ENCODE measurements around the gene LTBP1. TPM values are rescaled to one million over a fixed set of nuclear protein-coding genes. Genes with fewer than 3 reads are reported as not detected.

Gene LTBP1
- total RNA-seq, 4 donors from 2014 or later = 12.6 to 81.0 (median 16.0) TPM

- DNase-seq (ENCODE audit: low spot score) = no peak
- ATAC-seq (ENCODE audit: low FRiP score) = no peak
- TF ChIP-seq, protein P1, sequence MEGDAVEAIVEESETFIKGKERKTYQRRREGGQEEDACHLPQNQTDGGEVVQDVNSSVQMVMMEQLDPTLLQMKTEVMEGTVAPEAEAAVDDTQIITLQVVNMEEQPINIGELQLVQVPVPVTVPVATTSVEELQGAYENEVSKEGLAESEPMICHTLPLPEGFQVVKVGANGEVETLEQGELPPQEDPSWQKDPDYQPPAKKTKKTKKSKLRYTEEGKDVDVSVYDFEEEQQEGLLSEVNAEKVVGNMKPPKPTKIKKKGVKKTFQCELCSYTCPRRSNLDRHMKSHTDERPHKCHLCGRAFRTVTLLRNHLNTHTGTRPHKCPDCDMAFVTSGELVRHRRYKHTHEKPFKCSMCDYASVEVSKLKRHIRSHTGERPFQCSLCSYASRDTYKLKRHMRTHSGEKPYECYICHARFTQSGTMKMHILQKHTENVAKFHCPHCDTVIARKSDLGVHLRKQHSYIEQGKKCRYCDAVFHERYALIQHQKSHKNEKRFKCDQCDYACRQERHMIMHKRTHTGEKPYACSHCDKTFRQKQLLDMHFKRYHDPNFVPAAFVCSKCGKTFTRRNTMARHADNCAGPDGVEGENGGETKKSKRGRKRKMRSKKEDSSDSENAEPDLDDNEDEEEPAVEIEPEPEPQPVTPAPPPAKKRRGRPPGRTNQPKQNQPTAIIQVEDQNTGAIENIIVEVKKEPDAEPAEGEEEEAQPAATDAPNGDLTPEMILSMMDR (IDR thresholded peaks at IDR 0.05) = no peak
Measured at GRCh38 chr2:33141476-33141875, 194.7 kb downstream of the LTBP1 start.

GRCh38 chr2:33142810-33143209 is 196.1 kb downstream of the LTBP1 start:
- DNase-seq (ENCODE audit: low spot score) (no peak), ATAC-seq (ENCODE audit: low FRiP score) (no peak)
- TF ChIP-seq, protein P1 (IDR thresholded peaks at IDR 0.05) = no peak

GRCh38 chr2:33144243-33144642 is 197.5 kb downstream of the LTBP1 start:
- TF ChIP-seq, protein P1 (IDR thresholded peaks at IDR 0.05) = no peak
- ATAC-seq (ENCODE audit: low FRiP score) (no peak), DNase-seq (ENCODE audit: low spot score) (no peak)

DNA sequence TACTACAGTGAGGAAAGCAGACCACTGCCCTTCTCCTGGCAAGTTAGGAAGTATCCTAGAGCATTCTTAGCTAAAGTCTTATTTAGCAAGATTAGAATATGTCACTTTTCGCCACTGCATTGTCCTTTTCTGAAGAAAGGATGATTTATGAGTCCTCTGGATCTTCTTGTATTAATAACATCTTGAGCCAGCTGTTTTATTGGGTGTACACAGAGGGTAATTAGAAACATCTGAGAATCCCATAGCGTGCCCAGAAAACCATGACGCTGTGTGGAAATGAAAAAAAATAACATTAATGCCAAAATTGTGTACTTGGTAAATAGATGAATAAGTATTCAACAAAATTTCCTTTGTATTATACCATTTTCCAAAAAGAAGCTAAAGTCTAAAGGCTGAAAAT is 198.7 kb downstream of the LTBP1 start:
- ATAC-seq (ENCODE audit: low FRiP score) = no peak
- no peak for DNase-seq (ENCODE audit: low spot score)
- TF ChIP-seq, protein P1 (IDR thresholded peaks at IDR 0.05) = no peak

GRCh38 chr2:33146102-33146501 is 199.3 kb downstream of the LTBP1 start:
- ATAC-seq (ENCODE audit: low FRiP score) (no peak), DNase-seq (ENCODE audit: low spot score) (no peak)
- TF ChIP-seq, protein P1 (IDR thresholded peaks at IDR 0.05) = no peak

DNA sequence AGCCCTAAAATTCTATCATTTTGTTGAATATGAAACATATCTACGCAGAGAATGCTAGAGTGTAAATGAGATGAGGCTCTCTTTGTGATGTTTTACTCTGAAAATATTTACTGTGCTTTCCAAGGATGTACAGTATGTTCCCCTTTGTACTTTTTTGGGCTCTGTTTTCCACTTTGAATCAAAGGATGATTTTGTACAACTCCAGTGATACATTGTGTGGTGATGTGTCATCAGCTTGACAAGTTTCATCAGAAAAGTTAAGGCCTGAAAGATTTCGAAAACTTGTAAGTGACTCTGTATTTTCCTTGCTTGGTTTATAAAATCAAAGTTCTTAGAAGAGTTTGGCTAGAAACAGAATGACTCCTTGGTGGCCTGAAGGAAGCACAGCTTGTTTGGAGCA is 206.3 kb downstream of the LTBP1 start:
- TF ChIP-seq, protein P1 (IDR thresholded peaks at IDR 0.05) = no peak
- no peak for DNase-seq (ENCODE audit: low spot score)
- ATAC-seq (ENCODE audit: low FRiP score) = no peak

DNA sequence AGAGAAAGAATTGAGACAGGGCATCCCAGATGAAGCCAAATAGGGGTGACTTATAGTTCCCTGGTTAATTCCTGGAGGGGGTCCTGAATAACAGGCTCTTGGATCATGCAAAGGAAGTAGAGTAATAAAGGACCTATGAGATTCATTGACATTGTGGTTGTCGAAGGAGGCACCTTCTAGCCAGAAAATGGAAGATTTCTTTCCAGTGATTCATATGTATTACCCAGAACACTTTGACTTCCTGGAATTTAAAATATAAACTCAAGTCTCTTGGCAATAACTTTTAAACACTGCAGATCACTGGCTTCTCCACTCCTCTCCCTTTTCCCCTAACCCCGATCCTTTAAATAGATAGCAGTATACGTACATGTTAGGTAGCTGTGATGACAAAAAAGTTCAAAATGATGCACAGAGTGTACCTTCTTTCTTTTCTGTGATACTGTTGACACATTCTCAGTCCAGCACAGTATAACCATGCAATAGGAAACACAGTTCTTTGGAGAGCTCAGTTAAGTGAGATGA is 211.8 kb downstream of the LTBP1 start:
- no peak for ATAC-seq (ENCODE audit: low FRiP score)

More for the DNA sequence above, 211.8 kb downstream of the LTBP1 start:
- no peak for DNase-seq (ENCODE audit: low spot score)
- TF ChIP-seq, protein P1 (IDR thresholded peaks at IDR 0.05) = no peak

Data from omental fat pad (tissue), 4 donors.